GM12873 (cell line): ENCODE measurements around the gene B3GLCT.

Experiments
- TF ChIP-seq, protein P1 (sequence below): IDR thresholded peaks from 2 replicates; pipeline ENCODE4 v1.5.1; 2012; ENCODE audit warnings: low read depth, mild to moderate bottlenecking, moderate library complexity, low read length, control low read depth; ENCODE audit not compliant: insufficient read depth; ENCODE audit errors: missing control alignments

Gene B3GLCT

DNA sequence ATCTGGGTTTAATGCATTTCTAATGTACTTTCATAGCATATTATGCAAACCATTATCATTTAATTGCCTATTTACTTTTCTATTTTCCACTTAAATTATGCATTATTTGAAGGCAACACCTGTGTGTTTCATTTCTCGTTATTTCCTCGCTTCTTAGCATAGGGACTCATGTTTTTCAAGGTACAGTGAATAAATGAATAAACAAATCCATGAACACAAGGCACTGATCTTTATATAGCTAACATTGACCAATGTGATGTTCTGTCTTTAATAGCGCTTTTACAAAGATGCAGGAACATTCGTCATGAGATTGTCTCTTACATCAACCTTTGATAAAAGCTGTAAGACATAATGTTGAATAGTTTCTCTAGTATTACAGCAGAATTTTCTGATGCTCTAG, 121.2 kb downstream of the B3GLCT start:
- TF ChIP-seq, protein P1, sequence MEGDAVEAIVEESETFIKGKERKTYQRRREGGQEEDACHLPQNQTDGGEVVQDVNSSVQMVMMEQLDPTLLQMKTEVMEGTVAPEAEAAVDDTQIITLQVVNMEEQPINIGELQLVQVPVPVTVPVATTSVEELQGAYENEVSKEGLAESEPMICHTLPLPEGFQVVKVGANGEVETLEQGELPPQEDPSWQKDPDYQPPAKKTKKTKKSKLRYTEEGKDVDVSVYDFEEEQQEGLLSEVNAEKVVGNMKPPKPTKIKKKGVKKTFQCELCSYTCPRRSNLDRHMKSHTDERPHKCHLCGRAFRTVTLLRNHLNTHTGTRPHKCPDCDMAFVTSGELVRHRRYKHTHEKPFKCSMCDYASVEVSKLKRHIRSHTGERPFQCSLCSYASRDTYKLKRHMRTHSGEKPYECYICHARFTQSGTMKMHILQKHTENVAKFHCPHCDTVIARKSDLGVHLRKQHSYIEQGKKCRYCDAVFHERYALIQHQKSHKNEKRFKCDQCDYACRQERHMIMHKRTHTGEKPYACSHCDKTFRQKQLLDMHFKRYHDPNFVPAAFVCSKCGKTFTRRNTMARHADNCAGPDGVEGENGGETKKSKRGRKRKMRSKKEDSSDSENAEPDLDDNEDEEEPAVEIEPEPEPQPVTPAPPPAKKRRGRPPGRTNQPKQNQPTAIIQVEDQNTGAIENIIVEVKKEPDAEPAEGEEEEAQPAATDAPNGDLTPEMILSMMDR = no peak

- TF ChIP-seq, protein P1 = no peak
Measured at GRCh38 chr13:31321457-31321856, 121.7 kb downstream of the B3GLCT start.

- TF ChIP-seq, protein P1 = no peak
Measured at GRCh38 chr13:31322026-31322425, 122.3 kb downstream of the B3GLCT start.

GRCh38 chr13:31322702-31323405, 123.1 kb downstream of the B3GLCT start:
- TF ChIP-seq, protein P1 = no peak

- TF ChIP-seq, protein P1 = no peak
Measured at GRCh38 chr13:31327182-31327860, 127.5 kb downstream of the B3GLCT start.

- TF ChIP-seq, protein P1 = no peak
Measured at GRCh38 chr13:31328549-31329235, 128.9 kb downstream of the B3GLCT start.

GRCh38 chr13:31330236-31330635, 130.5 kb downstream of the B3GLCT start:
- TF ChIP-seq, protein P1 = no peak
